GM18861 (cell line): ENCODE data around the gene SLC25A10.

Experiments
- ATAC-seq: cut with Tn5 transposase; IDR thresholded peaks from one replicate; pipeline ENCODE4 v1.9.1; 2021; ENCODE audit not compliant: unreplicated experiment

SLC25A10 gene

GRCh38 chr17:81741594-81742452 is 29.7 kb downstream of the SLC25A10 start:
- no peak for ATAC-seq
